Osteoblast (primary cell): ENCODE results near the gene EFCAB6. TPM values are rescaled to one million over a fixed set of nuclear protein-coding genes. Genes with fewer than 3 reads are reported as not detected.

Source experiments
- DNase-seq: peaks from one replicate; pipeline ENCODE4 v3.0.0; 2011; ENCODE audit warnings: low spot score, mixed read lengths; ENCODE audit not compliant: insufficient read length; ENCODE audit errors: missing footprints
- H2AFZ ChIP-seq: 2 replicates; pipeline ENCODE4 v1.6.0; 2011; ENCODE audit warnings: mild to moderate bottlenecking, low read length
- H3K27ac ChIP-seq: 2 replicates; pipeline ENCODE4 v1.5.1; 2011; ENCODE audit warnings: mild to moderate bottlenecking, low read depth, low read length, moderate library complexity
- H3K27me3 ChIP-seq: 2 replicates; pipeline ENCODE4 v1.6.0; 2012; ENCODE audit warnings: mild to moderate bottlenecking, control low read depth, inconsistent platforms, low read length, moderate library complexity; ENCODE audit not compliant: insufficient read depth
- H3K36me3 ChIP-seq: 2 replicates; pipeline ENCODE4 v1.5.1; 2011; ENCODE audit warnings: mild to moderate bottlenecking, low read length, control low read depth, moderate library complexity; ENCODE audit not compliant: insufficient read depth
- H3K4me1 ChIP-seq: 2 replicates; pipeline ENCODE4 v1.5.1; 2011; ENCODE audit warnings: mild to moderate bottlenecking, low read length, control low read depth, moderate library complexity; ENCODE audit not compliant: insufficient read depth
- H3K4me2 ChIP-seq: 2 replicates; pipeline ENCODE4 v1.6.0; 2011; ENCODE audit warnings: mild to moderate bottlenecking, low read length; ENCODE audit not compliant: insufficient read depth
- H3K4me3 ChIP-seq: fragments of 200-600 bp; sonication (generic); 3 replicates; pipeline ENCODE4 v1.5.1; 2012; ENCODE audit warnings: mild to moderate bottlenecking, low read length, inconsistent platforms; ENCODE audit not compliant: insufficient read depth
- H3K79me2 ChIP-seq: 2 replicates; pipeline ENCODE4 v1.6.0; 2012; ENCODE audit warnings: mild to moderate bottlenecking, low read length, control low read depth, inconsistent platforms; ENCODE audit not compliant: insufficient read depth
- H3K9me3 ChIP-seq: 2 replicates; pipeline ENCODE4 v1.5.1; 2011; ENCODE audit warnings: low read depth, low read length, control low read depth
- H4K20me1 ChIP-seq: 2 replicates; pipeline ENCODE4 v1.6.0; 2012; ENCODE audit warnings: mild to moderate bottlenecking, low read length, control low read depth; ENCODE audit not compliant: insufficient read depth
- total RNA-seq: library from RNA; depleted of rRNA; stranded (reverse); fragments of >200 nt; gene quantifications from 2 replicates; pipeline ENCODE4 v1.2.3, GENCODE V29; 2012
- TF ChIP-seq, protein P1 (sequence below): IDR thresholded peaks from 2 replicates; pipeline ENCODE4 v1.5.1; 2011; ENCODE audit warnings: mild to moderate bottlenecking, low read depth, low read length, moderate library complexity; ENCODE audit errors: extremely low read depth

The EFCAB6 gene
- total RNA-seq, 1 donor = 1.8 TPM

DNA sequence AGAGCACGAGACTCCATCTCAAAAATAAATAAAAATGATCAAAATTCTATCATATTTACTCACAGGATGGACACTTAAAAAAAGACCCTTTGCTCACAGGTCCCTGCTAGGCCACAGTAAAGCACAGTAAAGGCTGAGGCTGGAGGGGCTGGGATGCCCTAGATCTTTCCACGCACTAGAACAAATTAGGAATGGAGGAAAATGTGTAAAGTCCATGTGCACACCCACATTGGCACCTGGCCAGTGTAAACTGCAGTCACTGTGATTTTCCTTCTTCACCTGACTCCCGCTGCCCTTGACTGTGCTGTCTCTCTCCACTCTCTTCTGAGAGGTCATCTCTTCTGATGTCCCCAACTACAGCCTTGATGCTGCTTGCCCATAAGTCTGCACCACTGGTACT lies 195.5 kb downstream of the EFCAB6 start:
- Histone ChIP-seq H3K27ac (no peak overlapping the region), H2AFZ (no peak overlapping the region), H4K20me1 (no peaks in the 10 kb centered on the region), H3K27me3 (no peaks in the 10 kb centered on the region), H3K36me3 (no peaks in the 10 kb centered on the region), H3K4me1 (no peaks in the 10 kb centered on the region), H3K4me3 (no peak overlapping the region), H3K79me2 (no peaks in the 10 kb centered on the region), H3K9me3 (no peaks in the 10 kb centered on the region), H3K4me2 (no peak overlapping the region)
- DNase-seq = no peak
- TF ChIP-seq, protein P1, sequence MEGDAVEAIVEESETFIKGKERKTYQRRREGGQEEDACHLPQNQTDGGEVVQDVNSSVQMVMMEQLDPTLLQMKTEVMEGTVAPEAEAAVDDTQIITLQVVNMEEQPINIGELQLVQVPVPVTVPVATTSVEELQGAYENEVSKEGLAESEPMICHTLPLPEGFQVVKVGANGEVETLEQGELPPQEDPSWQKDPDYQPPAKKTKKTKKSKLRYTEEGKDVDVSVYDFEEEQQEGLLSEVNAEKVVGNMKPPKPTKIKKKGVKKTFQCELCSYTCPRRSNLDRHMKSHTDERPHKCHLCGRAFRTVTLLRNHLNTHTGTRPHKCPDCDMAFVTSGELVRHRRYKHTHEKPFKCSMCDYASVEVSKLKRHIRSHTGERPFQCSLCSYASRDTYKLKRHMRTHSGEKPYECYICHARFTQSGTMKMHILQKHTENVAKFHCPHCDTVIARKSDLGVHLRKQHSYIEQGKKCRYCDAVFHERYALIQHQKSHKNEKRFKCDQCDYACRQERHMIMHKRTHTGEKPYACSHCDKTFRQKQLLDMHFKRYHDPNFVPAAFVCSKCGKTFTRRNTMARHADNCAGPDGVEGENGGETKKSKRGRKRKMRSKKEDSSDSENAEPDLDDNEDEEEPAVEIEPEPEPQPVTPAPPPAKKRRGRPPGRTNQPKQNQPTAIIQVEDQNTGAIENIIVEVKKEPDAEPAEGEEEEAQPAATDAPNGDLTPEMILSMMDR = no peak

DNA sequence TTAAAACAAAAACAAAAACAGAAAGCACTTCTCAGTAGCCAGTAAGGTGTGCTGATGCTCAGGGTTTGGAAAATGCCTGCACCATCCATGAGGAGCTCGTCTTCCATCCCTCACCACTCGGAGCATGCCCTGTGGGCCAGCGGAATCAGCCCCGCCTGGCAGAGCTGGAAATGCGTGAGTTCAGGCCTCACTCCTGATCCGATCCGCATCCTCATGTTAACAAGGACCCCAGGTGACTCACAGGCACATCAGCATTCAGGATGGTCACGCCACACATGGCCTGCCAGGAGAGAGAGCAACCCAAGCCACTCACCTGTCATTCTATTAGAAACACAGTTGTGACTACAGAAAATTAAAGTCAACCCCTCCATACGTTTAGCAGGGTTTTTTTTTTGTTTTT lies 211.8 kb downstream of the EFCAB6 start:
- TF ChIP-seq, protein P1 = no peak
- no peak overlapping the region for H3K27ac ChIP-seq
- no peak overlapping the region for H3K4me3 ChIP-seq
- H3K4me2 ChIP-seq = no peak overlapping the region
- H4K20me1 ChIP-seq = no peaks in the 10 kb centered on the region
- no peaks in the 10 kb centered on the region for H3K79me2 ChIP-seq
- H3K27me3 ChIP-seq = no peaks in the 10 kb centered on the region
- no peaks in the 10 kb centered on the region for H3K4me1 ChIP-seq
- H3K36me3 ChIP-seq = no peaks in the 10 kb centered on the region
- H3K9me3 ChIP-seq = no peaks in the 10 kb centered on the region
- no peak overlapping the region for H2AFZ ChIP-seq
- no peak for DNase-seq

DNA sequence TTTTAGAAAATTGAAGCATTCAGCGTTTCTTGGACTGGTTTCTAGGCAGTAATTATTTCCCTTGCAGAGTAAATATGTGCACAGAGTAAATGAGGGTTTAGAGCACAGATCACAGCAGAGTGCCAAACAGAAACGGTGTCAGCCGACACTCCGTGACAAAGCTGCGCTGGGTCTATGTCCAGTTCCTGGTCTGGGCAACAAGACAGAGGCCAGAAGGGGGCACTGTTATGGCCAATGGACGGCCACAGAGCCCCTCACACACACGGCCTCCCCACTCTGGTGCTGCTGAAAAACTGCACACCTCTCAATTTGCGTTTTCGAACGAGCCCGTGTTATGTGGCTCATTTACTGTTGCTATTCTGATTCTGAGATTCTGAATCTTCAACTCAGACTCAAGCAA lies 219.6 kb downstream of the EFCAB6 start:
- no peak for DNase-seq
- H3K27me3 ChIP-seq = no peaks in the 10 kb centered on the region
- H4K20me1 ChIP-seq = no peaks in the 10 kb centered on the region
- no peaks in the 10 kb centered on the region for H3K36me3 ChIP-seq
- peak overlapping the region; percentile 10 for H2AFZ ChIP-seq
- no peaks in the 10 kb centered on the region for H3K79me2 ChIP-seq
- H3K9me3 ChIP-seq = no peaks in the 10 kb centered on the region
- TF ChIP-seq, protein P1 = peak; percentile 52
- peak overlapping the region; percentile 45 for H3K4me2 ChIP-seq
- H3K27ac ChIP-seq = no peak overlapping the region
- H3K4me3 ChIP-seq = peak overlapping the region; percentile 49
- no peaks in the 10 kb centered on the region for H3K4me1 ChIP-seq

DNA sequence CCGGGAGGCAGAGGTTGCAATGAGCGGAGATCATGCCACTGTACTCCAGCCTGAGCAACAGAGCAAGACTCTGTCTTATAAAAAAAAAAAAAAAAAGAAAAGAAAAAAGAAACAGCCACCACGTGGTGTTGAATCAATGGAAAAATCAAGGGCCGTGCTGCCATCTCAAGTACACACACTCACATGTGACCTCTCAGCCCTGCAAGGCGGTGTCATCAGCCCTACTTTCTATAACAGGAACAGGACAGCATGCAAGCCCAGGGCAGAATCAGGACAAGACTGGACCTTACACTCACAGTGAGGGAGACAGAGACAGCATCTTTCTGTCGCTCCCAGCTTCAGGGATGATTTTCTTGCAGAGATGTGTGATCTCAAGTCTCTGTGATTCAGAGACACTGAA lies 220.7 kb downstream of the EFCAB6 start:
- H3K36me3 ChIP-seq = no peaks in the 10 kb centered on the region
- no peak for DNase-seq
- no peak overlapping the region for H2AFZ ChIP-seq

More for the DNA sequence above, 220.7 kb downstream of the EFCAB6 start:
- Histone ChIP-seq H3K4me1 (no peaks in the 10 kb centered on the region), H3K27me3 (no peaks in the 10 kb centered on the region), H3K4me3 (no peak overlapping the region), H3K9me3 (no peaks in the 10 kb centered on the region), H4K20me1 (no peaks in the 10 kb centered on the region), H3K27ac (no peak overlapping the region), H3K79me2 (no peaks in the 10 kb centered on the region), H3K4me2 (no peak overlapping the region)
- TF ChIP-seq, protein P1 = no peak
